ENCODE measurements around the gene DEFB118.
"Not testable (repeated sequence)": the region's sequence is repeated elsewhere in the genome, so short reads cannot be mapped to it uniquely, and the experiment has no call there.

DEFB118 gene

DNA sequence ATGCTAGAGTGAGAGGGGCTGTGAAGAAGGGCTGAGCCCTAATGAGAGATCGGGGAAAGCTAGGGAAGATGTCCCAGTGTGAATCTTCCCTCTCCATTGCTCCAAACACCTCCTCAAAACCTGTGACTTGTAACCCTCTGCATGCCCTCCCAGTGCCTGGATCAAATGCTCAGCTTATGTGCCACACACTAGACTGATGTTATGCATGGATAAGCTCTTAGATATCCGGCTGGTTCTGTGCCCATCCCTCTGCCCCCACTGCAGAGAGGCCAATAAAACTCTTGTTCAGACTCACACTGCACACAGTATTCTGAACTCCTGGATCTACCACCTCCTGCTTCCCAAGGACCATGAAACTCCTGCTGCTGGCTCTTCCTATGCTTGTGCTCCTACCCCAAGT lies at the start of gene DEFB118:
Gene DEFB118, plus strand, starts transcription at position 301 of the 400 bp plus-strand sequence. Its CDS starts 50 bp downstream, at position 351.
- no peak for DNase-seq (ENCODE audit: low read depth in 2 of 2)

DNA sequence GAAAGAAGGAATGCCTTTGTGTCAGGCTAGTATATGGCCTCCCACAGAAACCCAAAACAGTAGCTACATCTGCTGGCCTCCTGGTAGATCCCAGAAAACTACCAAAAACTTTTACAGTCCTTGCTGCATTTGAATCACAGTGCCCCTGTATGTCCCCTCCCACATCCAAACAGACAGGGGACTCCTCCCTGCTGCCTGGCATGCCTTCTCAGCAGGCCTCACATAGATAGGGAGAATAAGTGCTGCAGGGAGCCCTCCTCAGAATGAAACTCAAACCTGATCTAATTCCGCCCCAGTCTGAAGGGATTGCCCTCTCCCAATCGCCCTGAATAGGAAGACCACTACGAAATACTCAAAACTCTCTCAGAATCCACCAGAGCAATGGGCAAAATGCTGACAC lies 45.9 kb upstream of the DEFB118 start:
- no peak for DNase-seq (ENCODE audit: low read depth in 2 of 2)

- no peak for DNase-seq (ENCODE audit: low read depth in 2 of 2)
Observed at GRCh38 chr20:31330893-31331292, 37.5 kb upstream of the DEFB118 start.

- DNase-seq (ENCODE audit: low read depth in 2 of 2) = no peak
Observed at GRCh38 chr20:31341470-31341869, 26.9 kb upstream of the DEFB118 start.

DNA sequence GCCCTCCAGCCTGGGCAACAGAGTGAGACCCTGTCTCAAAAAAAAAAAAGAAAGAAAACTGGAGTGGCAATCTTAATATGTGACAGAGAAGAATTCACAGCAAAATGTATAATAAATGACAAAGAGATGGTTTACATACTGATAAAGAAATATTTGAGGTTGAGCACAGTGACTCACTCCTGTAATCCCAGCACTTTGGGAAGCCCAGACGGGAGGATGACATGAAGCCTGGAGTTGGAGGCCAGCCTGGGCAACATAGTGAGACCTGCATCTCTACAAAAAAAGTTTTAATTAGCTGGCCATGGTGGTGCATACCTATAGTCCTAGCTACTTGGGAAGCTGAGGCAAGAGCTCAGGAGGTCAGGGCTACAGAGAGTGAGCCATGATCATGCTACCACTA lies 12.4 kb upstream of the DEFB118 start:
- no peak for DNase-seq (ENCODE audit: low read depth in 2 of 2)

DNA sequence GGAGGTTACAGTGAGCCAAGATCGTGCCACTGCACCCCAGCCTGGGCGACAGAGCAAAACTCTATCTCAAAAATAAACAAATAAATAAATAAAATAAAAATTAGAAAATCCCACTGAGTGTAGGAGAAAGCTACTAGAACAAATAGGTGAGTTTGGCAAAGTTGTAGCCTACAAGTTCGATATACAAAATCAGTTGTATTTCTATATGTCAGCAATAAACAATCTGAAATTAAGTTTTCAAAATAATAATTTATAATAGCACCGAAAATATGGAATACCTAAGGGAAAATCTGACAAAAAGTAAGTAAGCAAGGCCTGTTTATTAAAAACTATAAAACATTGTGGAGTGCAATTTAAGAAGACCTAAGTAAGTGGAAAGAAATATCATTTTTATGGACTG lies 5.1 kb upstream of the DEFB118 start:
- DNase-seq (ENCODE audit: low read depth in 2 of 2) = no peak

DNA sequence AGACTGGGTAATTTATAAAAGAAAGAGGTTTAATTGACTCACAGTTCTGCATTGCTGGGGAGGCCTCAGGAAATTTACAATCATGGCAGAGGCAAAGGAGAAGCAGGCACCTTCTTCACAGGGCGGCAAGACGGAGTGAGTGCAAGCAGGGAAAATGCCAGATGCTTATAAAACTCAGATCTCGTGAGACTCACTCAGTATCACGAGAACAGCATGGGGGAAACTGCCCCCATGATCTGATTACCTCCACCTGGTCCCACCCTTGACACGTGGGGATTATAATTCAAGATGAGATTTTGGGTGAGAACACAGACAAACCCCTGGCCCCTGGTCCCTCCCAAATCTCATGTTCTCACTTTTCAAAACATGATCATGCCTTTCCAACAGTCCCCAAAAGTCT lies 4.1 kb upstream of the DEFB118 start:
- DNase-seq (ENCODE audit: low read depth in 2 of 2) = not testable (repeated sequence)

DNA sequence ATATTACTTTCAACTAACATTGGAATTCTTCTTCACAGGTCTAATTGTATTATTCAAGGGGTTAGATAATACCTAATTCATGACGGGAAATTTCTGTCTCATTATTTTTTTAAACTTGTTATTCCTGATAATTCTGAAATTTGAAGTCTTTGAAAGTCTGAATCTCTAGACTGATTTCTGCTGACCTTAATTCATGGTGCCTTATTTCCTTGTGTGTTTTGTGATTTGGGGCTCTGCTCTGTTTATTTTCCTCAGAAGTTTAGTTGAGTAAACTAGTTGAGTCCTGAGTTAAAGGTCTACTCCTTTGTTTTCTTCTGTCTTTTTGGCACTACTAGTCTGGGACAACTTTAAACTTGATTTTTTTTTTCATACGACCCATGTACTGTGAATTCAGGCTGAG lies 5.9 kb downstream of the DEFB118 start:
- DNase-seq (ENCODE audit: low read depth in 2 of 2) = no peak

- DNase-seq (ENCODE audit: low read depth in 2 of 2) = no peak
Observed at GRCh38 chr20:31390490-31390889, 22.1 kb downstream of the DEFB118 start, which contains the start of gene DEFB119. TSS of gene DEFB119 (minus strand) at chr20:31390590. CDS start at chr20:31390483, 107 bp downstream.

- no peak for DNase-seq (ENCODE audit: low read depth in 2 of 2)
Observed at GRCh38 chr20:31392836-31393235, 24.4 kb downstream of the DEFB118 start.

GRCh38 chr20:31394900-31395299 lies 26.5 kb downstream of the DEFB118 start:
- DNase-seq (ENCODE audit: low read depth in 2 of 2) = no peak

- no peak for DNase-seq (ENCODE audit: low read depth in 2 of 2)
Observed at GRCh38 chr20:31403886-31404285, 35.5 kb downstream of the DEFB118 start.

DNA sequence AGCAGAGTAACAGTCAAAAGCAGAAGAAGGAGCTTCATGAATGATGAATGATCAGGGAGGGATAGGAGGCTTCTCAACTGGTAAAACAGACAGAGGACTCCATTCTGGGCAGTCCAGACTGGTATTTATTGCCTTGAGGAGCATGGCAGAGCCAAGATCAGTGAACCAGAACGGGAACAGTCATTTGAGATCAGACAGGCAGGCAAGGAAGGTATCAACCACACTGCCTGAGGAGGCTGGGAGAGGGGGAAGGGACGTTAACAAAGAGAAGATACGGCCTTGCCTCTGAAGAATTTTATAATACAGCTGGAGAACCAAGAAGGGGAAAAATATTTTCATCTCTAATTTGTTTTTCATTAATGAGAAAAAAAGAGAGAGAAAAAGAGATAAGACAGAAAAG lies 37.7 kb downstream of the DEFB118 start, which contains the start of gene DEFB121:
Gene DEFB121, minus strand, starts transcription at position 101 of the 400 bp plus-strand sequence. Its CDS starts 63 bp downstream, at position 38.
- DNase-seq (ENCODE audit: low read depth in 2 of 2) = no peak

DNA sequence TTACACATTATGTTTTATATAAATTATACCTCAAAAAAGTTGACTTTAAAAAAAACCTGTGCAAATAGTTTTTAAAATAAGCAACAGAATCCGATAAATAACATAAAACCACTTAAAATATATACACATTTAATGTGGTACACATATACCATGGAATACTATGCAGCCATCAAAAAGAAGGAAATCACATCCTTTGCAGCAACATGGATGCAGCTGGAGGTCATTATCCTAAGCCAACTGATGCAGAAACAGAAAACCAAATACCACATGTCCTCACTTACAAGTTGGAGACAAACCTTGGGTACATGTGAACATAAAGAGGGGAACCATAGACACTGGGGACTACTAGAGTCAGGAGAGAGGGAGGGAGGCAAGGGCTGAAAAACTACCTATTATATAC lies 41.6 kb downstream of the DEFB118 start:
- no peak for DNase-seq (ENCODE audit: low read depth in 2 of 2)

DNA sequence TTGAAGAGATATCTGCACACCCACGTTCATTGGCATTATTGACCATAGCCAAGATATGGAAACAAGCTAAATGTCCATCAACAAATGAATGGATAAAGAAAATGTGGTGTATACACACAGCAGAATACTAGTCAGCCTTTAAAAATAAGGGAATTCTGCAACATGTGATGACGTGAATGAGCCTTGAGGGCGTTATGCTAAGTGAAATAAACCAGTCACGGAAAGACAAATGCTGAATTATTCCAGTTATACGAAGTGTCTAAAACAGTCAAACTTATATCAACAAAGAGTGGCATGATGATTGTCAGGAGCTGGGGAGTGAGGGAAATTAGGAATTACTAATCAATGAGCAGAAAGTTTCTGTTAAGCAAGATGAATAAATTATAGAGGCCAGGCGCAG lies 46.0 kb downstream of the DEFB118 start:
- no peak for DNase-seq (ENCODE audit: low read depth in 2 of 2)

DNA sequence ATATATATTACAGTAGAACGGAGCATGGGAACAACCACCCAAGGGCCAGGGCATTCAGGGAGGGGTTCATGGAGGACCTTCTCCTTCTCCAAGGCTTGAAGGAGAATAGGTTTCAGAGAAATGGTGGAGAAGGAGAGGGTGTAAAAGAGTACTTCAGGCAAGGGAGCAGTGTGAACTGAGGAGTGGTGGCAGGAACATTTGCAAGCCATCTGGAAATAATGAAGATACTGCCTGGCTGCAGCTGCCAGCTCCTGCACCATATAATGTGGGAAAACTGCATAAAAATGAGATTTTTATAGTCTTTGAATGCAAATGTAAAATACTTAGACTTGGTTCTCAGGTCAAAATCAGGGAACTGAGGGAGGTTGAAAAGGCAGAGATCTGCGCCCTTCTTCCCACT lies 47.3 kb downstream of the DEFB118 start:
- DNase-seq (ENCODE audit: low read depth in 2 of 2) = no peak

DNA sequence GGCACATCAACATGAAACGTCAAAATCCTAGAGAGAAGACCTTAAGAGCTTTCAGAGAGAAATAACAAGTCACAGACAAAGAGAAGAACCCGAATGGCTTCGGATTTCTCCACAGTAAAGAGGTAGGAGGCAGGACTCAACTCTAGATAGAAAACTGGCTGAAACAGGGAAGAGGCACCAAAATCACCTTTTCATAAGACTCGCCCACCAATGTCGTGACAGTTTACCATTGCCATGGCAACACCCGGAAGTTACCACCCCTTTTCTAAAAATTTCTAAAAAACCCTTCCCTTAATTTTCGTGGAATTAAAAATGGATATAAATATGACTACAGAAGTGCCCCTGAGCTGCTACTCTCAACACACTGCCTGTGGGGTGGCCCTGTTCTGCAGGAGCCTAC lies 49.9 kb downstream of the DEFB118 start:
- no peak for DNase-seq (ENCODE audit: low read depth in 2 of 2)

Measured in stimulated activated CD4-positive, alpha-beta T cell treated with anti-CD3 and anti-CD28 coated beads, Interleukin-1b, Interleukin-23, amount 100 ng/mL, for 1 hour (primary cell).